Esophagus (tissue), 2 donors: ENCODE data around the gene MUC5AC. TPM values are rescaled to one million over a fixed set of nuclear protein-coding genes. Genes with fewer than 3 reads are reported as not detected.

Experiments used
- H3K27ac ChIP-seq, 2 donors: one replicate each; pipeline ENCODE4 v1.5.1; 2013; ENCODE audit warnings: low read depth in 2 of 2, mild to moderate bottlenecking in 2 of 2, inconsistent platforms in 1 of 2, low read length in 1 of 2, moderate library complexity in 1 of 2
- H3K27me3 ChIP-seq, 2 donors: one replicate each; pipeline ENCODE4 v1.6.1; 2013; ENCODE audit warnings: low read length in 2 of 2, control low read depth in 1 of 2, mild to moderate bottlenecking in 1 of 2; ENCODE audit not compliant: insufficient read depth in 2 of 2, control insufficient read depth in 1 of 2
- H3K36me3 ChIP-seq, 2 donors: one replicate each; pipeline ENCODE4 v1.6.1; 2013; ENCODE audit warnings: low read length in 1 of 2; ENCODE audit not compliant: control insufficient read depth in 2 of 2, insufficient read depth in 2 of 2
- H3K4me1 ChIP-seq, 2 donors: one replicate each; pipeline ENCODE4 v1.6.1; 2013; ENCODE audit warnings: low read length in 1 of 2; ENCODE audit not compliant: control insufficient read depth in 2 of 2, insufficient read depth in 2 of 2
- H3K4me3 ChIP-seq, 2 donors: one replicate each; pipeline ENCODE4 v1.5.1; 2013; ENCODE audit warnings: low read length in 2 of 2, mild to moderate bottlenecking in 2 of 2, low read depth in 1 of 2, moderate library complexity in 1 of 2
- H3K9me3 ChIP-seq, 2 donors: one replicate each; pipeline ENCODE4 v1.6.1; 2013; ENCODE audit warnings: mild to moderate bottlenecking in 2 of 2, low read depth in 1 of 2, low read length in 1 of 2, moderate library complexity in 1 of 2; ENCODE audit not compliant: control insufficient read depth in 2 of 2, insufficient read depth in 1 of 2
- WGBS, 2 donors: extraction: QIAGEN DNeasy Blood & Tissue Kit; methylation state at CpG; one replicate each; pipeline ENCODE4 v1.1.7; 2013; 5-methylcytosine and 5-hydroxymethylcytosine counted together
- polyA plus RNA-seq, 2 donors: library from polyadenylated mRNA; stranded (reverse); fragments of 200-250 nt; gene quantifications; one replicate each; pipeline ENCODE4 v1.2.3, GENCODE V29; 2013
- donor health status: healthy with polysubstance abuse.
- donor health status: Bipolar disorder and iron deficiency.

MUC5AC gene
- polyA plus RNA-seq, 2 donors = 0.01 to 0.08 TPM

DNA sequence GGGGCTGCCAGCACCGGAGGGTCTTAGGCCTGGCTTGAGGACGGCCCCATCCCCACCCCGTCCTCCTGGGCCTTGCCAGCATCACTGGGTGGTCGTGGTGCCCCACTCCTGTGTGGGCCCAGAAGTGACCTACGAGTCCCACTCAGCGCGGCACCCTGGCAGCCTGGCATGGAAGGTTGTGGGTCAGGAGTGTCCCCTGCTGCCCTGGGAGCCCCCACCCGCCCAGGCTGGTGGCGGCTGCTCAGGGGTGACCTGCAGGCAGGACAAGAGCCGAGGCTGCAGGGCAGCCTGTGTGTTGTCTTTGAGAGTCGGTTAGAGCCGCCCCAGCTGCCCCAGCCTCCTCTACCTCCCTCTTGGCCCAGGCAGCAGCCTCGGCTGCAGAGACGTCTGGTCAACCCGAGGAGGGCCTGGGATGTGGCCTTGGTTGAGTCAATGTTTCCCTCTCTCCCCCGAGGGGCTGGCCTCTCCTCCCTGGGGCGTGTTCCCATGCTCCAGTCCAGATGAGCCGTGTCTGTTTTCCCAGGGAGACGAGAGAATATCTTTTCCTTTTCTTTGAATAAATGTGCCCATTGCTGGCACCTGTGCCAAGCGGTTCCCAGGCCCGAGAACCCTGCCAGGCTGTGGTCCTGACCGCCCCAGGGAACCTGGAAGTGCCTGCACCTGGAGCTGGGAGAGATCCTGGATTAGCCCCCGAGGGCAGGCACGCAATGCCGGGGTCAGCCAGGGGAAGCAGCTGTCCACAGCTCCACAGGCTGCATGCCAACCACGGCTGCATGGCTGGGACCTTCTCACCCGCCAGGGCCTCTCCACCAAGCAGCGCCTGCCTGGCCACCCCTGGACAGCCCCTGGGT, 35.7 kb upstream of the MUC5AC start:
- no peak overlapping the region for H3K4me3 ChIP-seq
- no peaks in the 10 kb centered on the region for H3K36me3 ChIP-seq
- H3K4me1 ChIP-seq = no peaks in the 10 kb centered on the region
- no peak overlapping the region for H3K27ac ChIP-seq
- 55 to 60% methylated on average over 28 of the region's 28 CpGs for WGBS, 2 donors
- H3K9me3 ChIP-seq = no peaks in the 10 kb centered on the region
- peaks cover 0 to 4% of the 10 kb centered on the region in 2 donors for H3K27me3 ChIP-seq

DNA sequence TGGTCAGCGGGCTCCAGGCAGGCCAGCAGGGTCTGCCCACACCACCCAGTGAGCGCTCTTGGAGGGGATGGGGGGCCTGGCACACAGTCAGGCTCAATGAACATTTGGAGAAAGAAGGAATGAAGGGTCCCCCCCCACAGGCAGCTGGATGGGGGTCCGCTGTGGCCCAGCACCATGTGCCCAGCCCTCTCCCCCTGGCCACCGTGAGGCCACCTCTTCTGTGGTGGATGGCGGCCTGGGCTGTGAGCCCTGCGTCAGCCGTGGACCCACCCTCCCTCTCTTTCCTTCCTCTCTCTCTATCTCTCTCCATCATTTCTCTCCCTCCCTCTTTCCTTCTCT, 35.1 kb upstream of the MUC5AC start:
- Histone ChIP-seq H3K4me1 (no peaks in the 10 kb centered on the region), H3K27ac (no peak overlapping the region), H3K9me3 (no peaks in the 10 kb centered on the region), H3K36me3 (no peaks in the 10 kb centered on the region), H3K27me3 (peaks cover 0 to 4% of the 10 kb centered on the region in 2 donors), H3K4me3 (no peak overlapping the region)
- WGBS, 2 donors = 66 to 75% methylated on average over 7 of the region's 7 CpGs

GRCh38 chr11:1123970-1124369, 33.8 kb upstream of the MUC5AC start:
- H3K27ac ChIP-seq = no peak overlapping the region
- no peaks in the 10 kb centered on the region for H3K9me3 ChIP-seq
- H3K36me3 ChIP-seq = no peaks in the 10 kb centered on the region
- no peaks in the 10 kb centered on the region for H3K4me1 ChIP-seq
- WGBS, 2 donors = 82 to 89% methylated on average over 1 of the region's 1 CpG
- H3K4me3 ChIP-seq = no peak overlapping the region
- peaks cover 0 to 4% of the 10 kb centered on the region in 2 donors for H3K27me3 ChIP-seq

- Histone ChIP-seq H3K4me1 (no peaks in the 10 kb centered on the region), H3K27me3 (no peaks in the 10 kb centered on the region), H3K9me3 (no peaks in the 10 kb centered on the region), H3K4me3 (no peak overlapping the region), H3K27ac (no peak overlapping the region), H3K36me3 (no peaks in the 10 kb centered on the region)
- WGBS, 2 donors = 92 to 95% methylated on average over 9 of the region's 9 CpGs
These were observed 31.9 kb upstream of the MUC5AC start for GRCh38 chr11:1125803-1126202.

DNA sequence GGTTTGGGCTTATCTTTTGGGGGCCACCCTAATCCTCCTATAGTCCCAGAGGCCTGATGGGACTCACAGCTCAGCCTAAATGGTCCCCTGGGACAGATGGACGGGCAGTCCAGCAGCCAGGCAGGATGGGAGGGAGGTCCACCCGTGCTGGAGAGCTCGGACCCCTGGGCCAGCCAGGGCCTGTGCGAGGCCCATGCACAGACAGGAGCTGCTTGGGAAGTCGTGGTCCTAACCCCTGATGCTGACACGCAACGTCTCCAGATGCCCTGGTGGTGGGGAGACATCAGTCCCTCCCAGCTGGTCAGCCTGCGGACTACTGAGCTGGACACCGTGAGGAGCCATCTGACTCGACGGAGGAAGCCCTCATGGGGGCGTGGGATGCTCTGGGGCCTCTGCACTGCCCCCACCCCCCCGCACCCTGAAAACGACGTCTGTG, 31.2 kb upstream of the MUC5AC start:
- H3K9me3 ChIP-seq = no peaks in the 10 kb centered on the region
- no peaks in the 10 kb centered on the region for H3K4me1 ChIP-seq
- no peaks in the 10 kb centered on the region for H3K36me3 ChIP-seq
- H3K27me3 ChIP-seq = no peaks in the 10 kb centered on the region
- no peak overlapping the region for H3K27ac ChIP-seq
- H3K4me3 ChIP-seq = no peak overlapping the region
- 75 to 86% methylated on average over 15 of the region's 15 CpGs for WGBS, 2 donors

DNA sequence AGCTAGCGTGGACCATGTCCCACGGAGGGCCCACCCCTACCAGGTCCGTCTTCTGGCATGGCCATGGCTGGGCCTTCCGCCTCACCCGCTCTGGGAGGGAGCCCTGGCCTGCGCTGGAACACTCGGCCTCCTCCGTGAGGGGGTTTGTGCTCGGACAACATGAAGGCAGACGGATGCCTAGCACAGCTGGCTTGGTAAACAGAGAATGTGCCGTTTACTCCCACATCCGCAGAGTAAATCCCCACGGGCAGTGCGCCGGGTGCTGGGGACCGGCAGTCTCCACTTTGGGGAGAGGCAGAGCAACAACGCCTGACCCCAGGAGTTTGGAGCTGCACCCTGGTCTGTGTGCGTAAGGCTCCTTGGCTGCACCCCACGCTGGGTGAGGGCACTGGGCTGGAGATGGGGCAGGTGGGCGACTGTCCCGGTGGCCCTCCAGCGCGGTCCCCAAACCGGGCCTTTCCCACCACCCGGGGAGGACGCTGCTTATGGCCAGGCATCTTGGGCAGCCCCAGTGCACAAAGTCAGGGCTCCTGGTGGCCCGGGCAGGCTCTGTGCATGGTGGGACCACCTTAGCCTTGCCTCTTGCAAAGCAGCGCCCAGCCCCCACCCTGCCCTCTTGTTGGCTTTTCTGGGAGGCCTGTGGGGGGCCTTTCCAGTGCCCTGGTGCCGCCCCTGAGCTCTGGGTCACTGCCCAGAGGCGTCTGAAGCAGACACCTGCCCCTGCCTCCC, 30.7 kb upstream of the MUC5AC start:
- H3K9me3 ChIP-seq = no peaks in the 10 kb centered on the region
- no peak overlapping the region for H3K27ac ChIP-seq
- 74 to 81% methylated on average over 27 to 30 of the region's 30 CpGs for WGBS, 2 donors
- no peaks in the 10 kb centered on the region for H3K36me3 ChIP-seq
- no peak overlapping the region for H3K4me3 ChIP-seq
- H3K27me3 ChIP-seq = no peaks in the 10 kb centered on the region
- H3K4me1 ChIP-seq = no peaks in the 10 kb centered on the region

DNA sequence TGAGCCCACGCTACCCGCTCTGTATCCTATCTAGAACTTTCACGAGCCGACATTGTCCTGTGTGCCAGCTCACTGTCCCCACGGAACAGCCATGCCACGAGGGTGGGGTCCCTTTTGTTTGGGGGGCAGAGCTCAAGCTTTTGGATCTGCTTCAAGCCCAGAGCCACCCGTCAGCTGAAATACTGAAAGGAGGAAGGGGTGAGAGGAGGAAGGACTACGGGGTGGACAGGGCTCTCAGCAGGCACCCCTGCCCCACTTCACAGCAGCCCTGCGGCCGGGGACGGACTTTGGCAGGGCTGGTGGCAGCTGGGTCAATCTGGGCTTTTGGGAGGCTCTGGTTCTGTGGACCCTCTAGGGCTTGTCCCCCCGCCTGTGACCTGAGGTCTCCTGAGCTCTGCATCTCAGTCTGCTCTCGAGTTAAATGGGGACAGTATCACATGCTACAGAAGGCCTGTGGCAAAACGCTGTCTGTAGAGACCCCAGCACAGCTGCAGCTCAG, 30.0 kb upstream of the MUC5AC start:
- no peaks in the 10 kb centered on the region for H3K36me3 ChIP-seq
- WGBS, 2 donors = 72 to 73% methylated on average over 14 of the region's 14 CpGs
- H3K4me3 ChIP-seq = no peak overlapping the region
- no peaks in the 10 kb centered on the region for H3K9me3 ChIP-seq
- no peaks in the 10 kb centered on the region for H3K27me3 ChIP-seq
- H3K4me1 ChIP-seq = no peaks in the 10 kb centered on the region
- H3K27ac ChIP-seq = no peak overlapping the region

GRCh38 chr11:1128311-1129142, 29.2 kb upstream of the MUC5AC start:
- Histone ChIP-seq H3K9me3 (peaks cover 1 to 3% of the 10 kb centered on the region in 2 donors), H3K4me1 (no peaks in the 10 kb centered on the region), H3K4me3 (no peak overlapping the region), H3K36me3 (no peaks in the 10 kb centered on the region), H3K27ac (no peak overlapping the region), H3K27me3 (no peaks in the 10 kb centered on the region)
- 72 to 75% methylated on average over 28 to 33 of the region's 33 CpGs for WGBS, 2 donors

- Histone ChIP-seq H3K4me3 (no peak overlapping the region), H3K36me3 (no peaks in the 10 kb centered on the region), H3K27ac (no peak overlapping the region), H3K4me1 (no peaks in the 10 kb centered on the region), H3K9me3 (peaks cover 4 to 6% of the 10 kb centered on the region in 2 donors), H3K27me3 (no peaks in the 10 kb centered on the region)
- 63 to 68% methylated on average over 16 to 17 of the region's 17 CpGs for WGBS, 2 donors
These were observed 28.6 kb upstream of the MUC5AC start for GRCh38 chr11:1129143-1129610.
